ENCODE results near the gene SPECC1L. TPM values are rescaled to one million over a fixed set of nuclear protein-coding genes. Genes with fewer than 3 reads are reported as not detected.
"Not testable (repeated sequence)": the region's sequence is repeated elsewhere in the genome, so short reads cannot be mapped to it uniquely, and the experiment has no call there.

SPECC1L gene
- total RNA-seq, 1 donor from 2014 or later = 69.9 TPM

GRCh38 chr22:24233816-24234215 is 36.8 kb upstream of the SPECC1L start:
- TF ChIP-seq CTCF (IDR thresholded peaks at IDR 0.05) = no peak
- DNase-seq = no peak

GRCh38 chr22:24235315-24235714 is 35.3 kb upstream of the SPECC1L start:
- TF ChIP-seq CTCF (IDR thresholded peaks at IDR 0.05) = no peak
- intact Hi-C loops (cut with DNase I) = no loop called here
- H3K27ac ChIP-seq = no peak overlapping the region

More at GRCh38 chr22:24233816-24234215, 36.8 kb upstream of the SPECC1L start:
- Histone ChIP-seq H3K9me3 (no peaks in the 10 kb centered on the region), H3K4me3 (no peak overlapping the region), H3K4me1 (no peaks in the 10 kb centered on the region), H3K36me3 (no peaks in the 10 kb centered on the region), H3K27ac (no peak overlapping the region), H3K27me3 (ENCODE audit: low read depth) (no peaks in the 10 kb centered on the region)
- intact Hi-C loops (cut with DNase I) = no loop called here
- no peak for ATAC-seq

GRCh38 chr22:24236656-24237055 is 34.0 kb upstream of the SPECC1L start:
- Histone ChIP-seq H3K36me3 (no peaks in the 10 kb centered on the region), H3K9me3 (no peaks in the 10 kb centered on the region), H3K27me3 (ENCODE audit: low read depth) (no peaks in the 10 kb centered on the region), H3K4me1 (no peaks in the 10 kb centered on the region), H3K4me3 (no peak overlapping the region), H3K27ac (no peak overlapping the region)
- intact Hi-C loops (cut with DNase I) = no loop called here
- TF ChIP-seq CTCF (IDR thresholded peaks at IDR 0.05) = no peak
- no peak for ATAC-seq
- DNase-seq = no peak

More at GRCh38 chr22:24235315-24235714, 35.3 kb upstream of the SPECC1L start:
- Histone ChIP-seq H3K4me3 (no peak overlapping the region), H3K4me1 (no peaks in the 10 kb centered on the region), H3K36me3 (no peaks in the 10 kb centered on the region), H3K9me3 (no peaks in the 10 kb centered on the region), H3K27me3 (ENCODE audit: low read depth) (no peaks in the 10 kb centered on the region)
- DNase-seq (no peak), ATAC-seq (no peak)

- H3K27me3 ChIP-seq (ENCODE audit: low read depth); intact Hi-C loops (cut with DNase I); H3K9me3 ChIP-seq; DNase-seq; H3K4me3 ChIP-seq; ATAC-seq; H3K27ac ChIP-seq; H3K36me3 ChIP-seq: not testable (repeated sequence)
- peaks cover 12% of the 10 kb centered on the region for H3K4me1 ChIP-seq
These were observed 32.4 kb upstream of the SPECC1L start for GRCh38 chr22:24238101-24238694.

GRCh38 chr22:24240381-24240780 is 30.2 kb upstream of the SPECC1L start:
- no peaks in the 10 kb centered on the region for H3K27me3 ChIP-seq (ENCODE audit: low read depth)
- ATAC-seq = no peak
- H3K4me3 ChIP-seq = no peak overlapping the region
- no peak for DNase-seq
- no peak for TF ChIP-seq CTCF (IDR thresholded peaks at IDR 0.05)
- H3K9me3 ChIP-seq = no peaks in the 10 kb centered on the region
- peaks cover 30% of the 10 kb centered on the region for H3K4me1 ChIP-seq
- no peak overlapping the region for H3K27ac ChIP-seq
- intact Hi-C loops (cut with DNase I) = no loop called here
- no peaks in the 10 kb centered on the region for H3K36me3 ChIP-seq

- H3K9me3 ChIP-seq; ATAC-seq; H3K27me3 ChIP-seq (ENCODE audit: low read depth); H3K27ac ChIP-seq; H3K36me3 ChIP-seq; DNase-seq; intact Hi-C loops (cut with DNase I); H3K4me3 ChIP-seq: not testable (repeated sequence)
- peaks cover 37% of the 10 kb centered on the region for H3K4me1 ChIP-seq
These were observed 29.5 kb upstream of the SPECC1L start for GRCh38 chr22:24240985-24241692.

- H3K27me3 ChIP-seq (ENCODE audit: low read depth); H3K36me3 ChIP-seq; ATAC-seq; DNase-seq; H3K9me3 ChIP-seq; intact Hi-C loops (cut with DNase I): not testable (repeated sequence)
- Histone ChIP-seq H3K4me3 (peak overlapping the region; percentile 21), H3K4me1 (peaks cover 55% of the 10 kb centered on the region), H3K27ac (peak overlapping the region; percentile 71)
These were observed 27.2 kb upstream of the SPECC1L start for GRCh38 chr22:24243417-24243816.
